22Rv1 (cell line): ENCODE measurements around the gene TSPAN16.

Experiments used
- H3K27ac ChIP-seq: fragments of 450-650 bp; 2 replicates; pipeline ENCODE4 v1.5.1; 2017
- ZFX ChIP-seq: fragments of 450-650 bp; IDR thresholded peaks from 2 replicates; pipeline ENCODE4 v1.6.1; 2017; ENCODE audit warnings: antibody characterized with exemption, borderline replicate concordance
- TF ChIP-seq, protein P1 (sequence below): fragments of 450-650 bp; IDR thresholded peaks from 2 replicates; pipeline ENCODE4 v1.5.1; 2017; ENCODE audit warnings: mild to moderate bottlenecking

The TSPAN16 gene

DNA sequence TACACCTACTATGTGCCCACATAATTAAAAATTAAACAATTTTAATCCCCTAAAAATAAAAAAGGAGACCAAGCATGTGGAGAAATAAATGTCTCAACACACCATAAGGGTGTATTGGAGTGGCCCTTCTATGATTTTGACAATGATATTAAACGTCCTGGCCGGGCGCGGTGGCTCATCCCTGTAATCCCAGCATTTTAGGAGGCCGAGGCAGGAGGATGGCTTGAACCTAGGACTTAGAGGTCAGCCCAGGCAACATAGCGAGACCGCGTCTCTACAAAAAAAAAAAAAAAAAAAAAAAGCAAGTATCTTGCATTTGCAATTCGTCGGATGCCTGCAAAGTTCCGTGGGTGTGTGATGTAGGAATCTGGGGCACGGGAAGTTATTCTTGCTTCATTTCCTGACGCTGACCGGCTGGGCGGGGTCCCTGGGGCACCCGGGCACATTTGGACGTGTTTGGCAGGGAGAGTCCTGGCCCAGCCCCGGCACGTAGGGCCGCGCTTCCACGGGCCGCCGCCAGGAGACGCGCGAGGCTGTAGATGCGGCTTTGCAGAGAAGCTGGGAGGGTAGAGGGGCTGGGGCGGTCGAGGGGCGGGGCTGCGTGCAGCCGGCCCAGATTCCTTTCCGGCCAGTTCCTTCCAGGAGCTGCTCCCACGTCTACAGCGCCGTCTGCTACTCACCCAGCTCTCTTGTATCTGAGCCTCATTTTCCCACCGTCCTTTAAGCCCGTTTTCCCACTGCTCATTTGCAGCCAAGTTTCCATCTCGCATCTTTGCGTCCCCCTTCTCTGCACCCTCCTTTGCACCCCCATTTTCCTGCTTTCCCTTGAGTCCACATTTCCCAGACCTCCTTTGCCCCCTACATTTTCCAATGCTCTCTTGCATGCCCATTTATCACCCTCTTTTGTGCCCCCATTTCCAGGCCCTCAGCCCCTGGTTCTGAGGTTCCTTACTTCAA lies 2.2 kb upstream of the TSPAN16 start:
- no peak overlapping the region for H3K27ac ChIP-seq
- no peak for TF ChIP-seq ZFX
- TF ChIP-seq, protein P1, sequence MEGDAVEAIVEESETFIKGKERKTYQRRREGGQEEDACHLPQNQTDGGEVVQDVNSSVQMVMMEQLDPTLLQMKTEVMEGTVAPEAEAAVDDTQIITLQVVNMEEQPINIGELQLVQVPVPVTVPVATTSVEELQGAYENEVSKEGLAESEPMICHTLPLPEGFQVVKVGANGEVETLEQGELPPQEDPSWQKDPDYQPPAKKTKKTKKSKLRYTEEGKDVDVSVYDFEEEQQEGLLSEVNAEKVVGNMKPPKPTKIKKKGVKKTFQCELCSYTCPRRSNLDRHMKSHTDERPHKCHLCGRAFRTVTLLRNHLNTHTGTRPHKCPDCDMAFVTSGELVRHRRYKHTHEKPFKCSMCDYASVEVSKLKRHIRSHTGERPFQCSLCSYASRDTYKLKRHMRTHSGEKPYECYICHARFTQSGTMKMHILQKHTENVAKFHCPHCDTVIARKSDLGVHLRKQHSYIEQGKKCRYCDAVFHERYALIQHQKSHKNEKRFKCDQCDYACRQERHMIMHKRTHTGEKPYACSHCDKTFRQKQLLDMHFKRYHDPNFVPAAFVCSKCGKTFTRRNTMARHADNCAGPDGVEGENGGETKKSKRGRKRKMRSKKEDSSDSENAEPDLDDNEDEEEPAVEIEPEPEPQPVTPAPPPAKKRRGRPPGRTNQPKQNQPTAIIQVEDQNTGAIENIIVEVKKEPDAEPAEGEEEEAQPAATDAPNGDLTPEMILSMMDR, result peak; percentile 96

DNA sequence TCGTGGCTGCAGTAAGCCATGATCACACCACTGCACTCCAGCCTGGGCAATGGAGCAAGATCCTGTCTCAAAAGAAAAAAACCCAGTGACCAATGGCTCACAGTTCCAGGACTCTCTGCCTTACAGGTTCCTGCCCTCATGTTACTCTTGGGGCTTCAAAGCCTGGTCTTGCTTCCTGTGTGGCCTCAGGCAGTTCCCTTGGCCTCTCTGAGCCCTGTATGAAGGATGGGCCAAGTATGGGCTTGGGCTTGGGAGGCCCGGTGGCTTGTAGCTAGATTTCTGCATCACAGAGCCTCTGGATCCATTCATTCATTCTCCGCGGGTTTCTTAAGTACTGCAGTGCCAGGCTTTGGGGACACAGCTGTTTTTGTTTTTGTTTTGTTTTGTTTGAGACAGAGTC lies 780 bp upstream of the TSPAN16 start:
- H3K27ac ChIP-seq, result no peak overlapping the region
- TF ChIP-seq, protein P1, result no peak
- TF ChIP-seq ZFX, result no peak

GRCh38 chr19:11296264-11296663 lies 304 bp downstream of the TSPAN16 start:
- no peak overlapping the region for H3K27ac ChIP-seq
- TF ChIP-seq, protein P1, result no peak
- no peak for TF ChIP-seq ZFX

DNA sequence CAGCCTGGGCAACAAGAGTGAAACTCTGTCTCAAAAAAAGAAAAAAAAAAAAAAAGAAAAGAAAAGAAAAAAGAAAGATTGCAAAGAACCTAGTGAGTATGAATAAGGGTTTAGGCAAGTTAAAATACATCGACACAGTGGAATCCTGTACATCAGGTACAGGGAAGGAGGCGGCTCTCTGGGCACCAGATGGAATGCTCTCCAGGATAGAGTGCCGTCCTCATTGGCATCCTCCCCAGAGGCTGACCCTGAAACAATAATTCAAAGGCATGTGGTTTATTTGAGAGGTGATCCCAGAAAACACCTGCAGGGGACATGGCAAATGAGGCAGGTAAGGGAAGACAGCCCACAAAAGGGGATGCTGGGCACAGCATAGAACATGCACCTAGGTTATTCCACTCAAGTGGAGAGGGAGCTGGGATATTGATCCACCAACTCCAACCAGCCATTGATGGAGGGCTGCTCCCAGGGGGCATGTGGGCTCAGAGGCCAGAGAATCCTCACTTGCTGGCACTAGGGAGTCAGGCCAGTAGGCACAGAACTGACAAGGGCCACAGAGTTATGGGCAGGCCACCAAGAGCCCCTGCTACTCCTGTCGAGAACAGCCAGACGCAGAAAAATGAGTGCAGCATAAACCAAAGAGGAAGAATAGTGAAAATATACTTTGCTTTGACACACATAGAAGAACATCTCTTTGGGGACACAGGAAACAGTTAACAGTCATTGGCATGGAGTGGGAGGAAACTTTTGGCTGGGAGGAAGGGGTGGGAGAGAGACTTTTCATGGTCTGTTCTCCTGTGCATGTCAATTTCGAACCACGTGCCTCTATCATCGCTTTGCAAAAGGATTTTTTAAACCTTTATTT lies 4.2 kb downstream of the TSPAN16 start:
- no peak overlapping the region for H3K27ac ChIP-seq
- no peak for TF ChIP-seq ZFX
- TF ChIP-seq, protein P1, result no peak

GRCh38 chr19:11300811-11301120 lies 4.8 kb downstream of the TSPAN16 start:
- no peak for TF ChIP-seq ZFX
- TF ChIP-seq, protein P1, result no peak
- no peak overlapping the region for H3K27ac ChIP-seq

DNA sequence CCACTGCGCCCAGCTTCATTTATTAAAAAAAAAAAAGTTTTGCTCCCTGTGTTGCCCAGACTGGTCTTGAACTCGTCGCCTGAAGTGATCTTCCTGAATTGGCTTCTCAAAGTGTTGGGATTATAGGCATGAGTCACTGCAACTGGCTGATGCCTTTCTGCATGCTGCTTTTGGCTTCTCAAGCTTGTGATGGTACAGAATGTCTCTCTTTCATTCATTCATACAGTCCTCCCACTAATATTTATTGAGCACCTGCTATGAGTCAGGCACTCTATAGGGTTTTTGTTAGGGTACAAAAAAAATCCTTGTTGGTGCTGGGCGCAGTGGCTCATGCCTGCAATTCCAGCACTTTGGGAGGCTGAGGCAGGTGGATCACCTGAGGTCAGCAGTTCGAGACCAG lies 9.0 kb downstream of the TSPAN16 start:
- H3K27ac ChIP-seq, result no peak overlapping the region
- TF ChIP-seq, protein P1, result no peak
- no peak for TF ChIP-seq ZFX
